Renal pelvis (tissue), 12 donors: ENCODE measurements around the gene AAMDC. TPM values are rescaled to one million over a fixed set of nuclear protein-coding genes. Genes with fewer than 3 reads are reported as not detected.

ENCODE experiments used
- DNase-seq: peaks from one replicate; pipeline ENCODE4 v3.0.0-alpha.2; 2013
- long read RNA-seq, 16 experiments: transcript quantifications; one replicate each; lab custom pipeline, GENCODE V29; 2026
- polyA plus RNA-seq, 3 donors: library from polyadenylated mRNA; unstranded; fragments of 120-200 nt; gene quantifications; one replicate each; pipeline ENCODE4 v1.2.1, GENCODE V29; 2013; ENCODE audit not compliant: insufficient read length in 3 of 3

AAMDC gene
- polyA plus RNA-seq = 10 to 100 TPM; 47.1 to 54.6 (median 47.9) TPM
- long read RNA-seq, donor 1, transcript AAMDC-202 (4 exons, 531 nt) = major isoform, 14 of 42 reads
- long read RNA-seq, donor 1, transcript AAMDC-206 (5 exons, 579 nt) = minor isoform, 12 of 42 reads
- long read RNA-seq, donor 1, partial matches to known transcripts = 15 of 42 reads
- long read RNA-seq, donor 1, other reads (novel, unspliced or antisense) = 0 of 42 reads
- long read RNA-seq, donor 2, transcript AAMDC-202 (4 exons, 531 nt) = major isoform, 10 of 34 reads
- long read RNA-seq, donor 2, transcript AAMDC-206 (5 exons, 579 nt) = minor isoform, 7 of 34 reads
- long read RNA-seq, donor 2, partial matches to known transcripts = 14 of 34 reads
- long read RNA-seq, donor 2, other reads (novel, unspliced or antisense) = 0 of 34 reads
- long read RNA-seq, donor 3, transcript AAMDC-202 (4 exons, 531 nt) = major isoform, 12 of 24 reads
- long read RNA-seq, donor 3, transcript AAMDC-206 (5 exons, 579 nt) = minor isoform, 5 of 24 reads
- long read RNA-seq, donor 3, partial matches to known transcripts = 7 of 24 reads
- long read RNA-seq, donor 3, other reads (novel, unspliced or antisense) = 0 of 24 reads
- long read RNA-seq, donor 4, transcript AAMDC-202 (4 exons, 531 nt) = major isoform, 23 of 55 reads
- long read RNA-seq, donor 4, transcript AAMDC-206 (5 exons, 579 nt) = minor isoform, 17 of 55 reads
- long read RNA-seq, donor 4, partial matches to known transcripts = 15 of 55 reads
- long read RNA-seq, donor 4, other reads (novel, unspliced or antisense) = 0 of 55 reads
- long read RNA-seq, donor 5, transcript AAMDC-206 (5 exons, 579 nt) = minor isoform, 5 of 11 reads
- long read RNA-seq, donor 5, transcript AAMDC-202 (4 exons, 531 nt) = major isoform, 6 of 11 reads
- long read RNA-seq, donor 5, partial matches to known transcripts = 0 of 11 reads
- long read RNA-seq, donor 5, other reads (novel, unspliced or antisense) = 0 of 11 reads
- long read RNA-seq, donor 6, transcript AAMDC-206 (5 exons, 579 nt) = minor isoform, 5 of 32 reads
- long read RNA-seq, donor 6, transcript AAMDC-202 (4 exons, 531 nt) = major isoform, 21 of 32 reads
- long read RNA-seq, donor 6, partial matches to known transcripts = 6 of 32 reads
- long read RNA-seq, donor 6, other reads (novel, unspliced or antisense) = 0 of 32 reads
- long read RNA-seq, donor 7, transcript AAMDC-206 (5 exons, 579 nt) = minor isoform, 8 of 56 reads
- long read RNA-seq, donor 7, transcript AAMDC-202 (4 exons, 531 nt) = major isoform, 14 of 56 reads
- long read RNA-seq, donor 7, partial matches to known transcripts = 34 of 56 reads
- long read RNA-seq, donor 7, other reads (novel, unspliced or antisense) = 0 of 56 reads
- long read RNA-seq, donor 8, transcript AAMDC-202 (4 exons, 531 nt) = major isoform, 11 of 16 reads
- long read RNA-seq, donor 8, partial matches to known transcripts = 0 of 16 reads
- long read RNA-seq, donor 8, other reads (novel, unspliced or antisense) = 0 of 16 reads
- long read RNA-seq, donor 9, transcript AAMDC-202 (4 exons, 531 nt) = major isoform, 29 of 56 reads
- long read RNA-seq, donor 9, transcript AAMDC-206 (5 exons, 579 nt) = minor isoform, 12 of 56 reads
- long read RNA-seq, donor 9, partial matches to known transcripts = 12 of 56 reads
- long read RNA-seq, donor 9, other reads (novel, unspliced or antisense) = 0 of 56 reads
- long read RNA-seq, donor 10, transcript AAMDC-202 (4 exons, 531 nt) = major isoform, 17 of 36 reads
- long read RNA-seq, donor 10, transcript AAMDC-206 (5 exons, 579 nt) = minor isoform, 11 of 36 reads
- long read RNA-seq, donor 10, partial matches to known transcripts = 8 of 36 reads
- long read RNA-seq, donor 10, other reads (novel, unspliced or antisense) = 0 of 36 reads
- long read RNA-seq, donor 11, transcript AAMDC-202 (4 exons, 531 nt) = major isoform, 8 of 11 reads
- long read RNA-seq, donor 11, partial matches to known transcripts = 0 of 11 reads
- long read RNA-seq, donor 11, other reads (novel, unspliced or antisense) = 0 of 11 reads
- long read RNA-seq, donor 12, transcript AAMDC-206 (5 exons, 579 nt) = minor isoform, 15 of 71 reads
- long read RNA-seq, donor 12, transcript AAMDC-202 (4 exons, 531 nt) = major isoform, 24 of 71 reads
- long read RNA-seq, donor 12, partial matches to known transcripts = 32 of 71 reads
- long read RNA-seq, donor 12, other reads (novel, unspliced or antisense) = 0 of 71 reads
- long read RNA-seq, donor 13, transcript AAMDC-206 (5 exons, 579 nt) = minor isoform, 10 of 38 reads
- long read RNA-seq, donor 13, transcript AAMDC-202 (4 exons, 531 nt) = major isoform, 12 of 38 reads
- long read RNA-seq, donor 13, partial matches to known transcripts = 6 of 38 reads
- long read RNA-seq, donor 13, other reads (novel, unspliced or antisense) = 9 of 38 reads
- long read RNA-seq, donor 14 = 0 reads
- long read RNA-seq, donor 15, transcript AAMDC-206 (5 exons, 579 nt) = major isoform, 24 of 81 reads
- long read RNA-seq, donor 15, transcript AAMDC-202 (4 exons, 531 nt) = minor isoform, 20 of 81 reads
- long read RNA-seq, donor 15, partial matches to known transcripts = 37 of 81 reads
- long read RNA-seq, donor 15, other reads (novel, unspliced or antisense) = 0 of 81 reads
- long read RNA-seq, donor 16, transcript AAMDC-202 (4 exons, 531 nt) = major isoform, 20 of 42 reads
- long read RNA-seq, donor 16, transcript AAMDC-206 (5 exons, 579 nt) = minor isoform, 11 of 42 reads
- long read RNA-seq, donor 16, partial matches to known transcripts = 10 of 42 reads
- long read RNA-seq, donor 16, other reads (novel, unspliced or antisense) = 0 of 42 reads

DNA sequence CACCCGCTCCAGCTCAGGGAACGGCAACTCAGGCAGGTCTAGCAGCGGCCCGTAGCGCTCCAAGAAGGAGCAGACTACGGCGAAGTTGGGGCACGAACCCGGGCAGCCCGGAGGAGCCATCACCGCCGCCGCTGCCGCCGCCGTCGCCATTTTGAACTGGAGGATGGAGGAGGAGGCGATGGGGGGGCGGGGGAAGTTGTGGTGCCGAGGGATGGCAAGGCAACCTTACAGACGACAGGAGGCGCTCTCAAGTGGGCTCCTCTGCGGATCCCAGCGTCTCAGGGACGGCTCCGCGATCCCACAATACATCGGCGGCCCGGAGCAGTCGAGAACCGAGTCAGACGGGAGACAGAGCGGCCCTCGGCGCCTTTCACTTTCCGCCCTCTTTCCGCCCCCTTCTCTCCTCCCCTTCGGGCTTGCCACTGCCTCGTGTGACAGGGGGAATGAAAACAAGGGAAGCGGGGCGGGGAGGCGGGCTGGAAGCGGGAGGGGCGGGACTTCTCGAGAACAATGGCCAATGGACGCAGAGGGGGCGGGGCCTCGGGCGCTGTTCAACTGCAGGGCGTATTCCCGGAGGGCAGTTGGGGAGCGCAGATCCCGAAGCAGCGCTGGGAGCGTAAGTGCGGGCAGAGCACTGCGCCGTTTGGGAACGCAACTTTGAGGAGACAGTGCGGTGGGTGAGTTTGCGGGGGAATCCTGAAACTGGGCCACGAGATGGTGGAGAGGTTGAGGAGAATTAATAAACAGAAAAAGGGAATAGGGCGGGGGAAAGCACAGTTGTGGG lies at the start of gene AAMDC, which contains the start of gene RSF1:
Gene AAMDC (plus strand): TSS at position 580 of the 784 bp plus-strand sequence. CDS start 21,353 bp downstream, outside the sequence.
Gene RSF1 (minus strand): TSS at position 158 of the 784 bp plus-strand sequence. CDS start 8 bp downstream, at position 150.
- peak; percentile 99 for DNase-seq

DNA sequence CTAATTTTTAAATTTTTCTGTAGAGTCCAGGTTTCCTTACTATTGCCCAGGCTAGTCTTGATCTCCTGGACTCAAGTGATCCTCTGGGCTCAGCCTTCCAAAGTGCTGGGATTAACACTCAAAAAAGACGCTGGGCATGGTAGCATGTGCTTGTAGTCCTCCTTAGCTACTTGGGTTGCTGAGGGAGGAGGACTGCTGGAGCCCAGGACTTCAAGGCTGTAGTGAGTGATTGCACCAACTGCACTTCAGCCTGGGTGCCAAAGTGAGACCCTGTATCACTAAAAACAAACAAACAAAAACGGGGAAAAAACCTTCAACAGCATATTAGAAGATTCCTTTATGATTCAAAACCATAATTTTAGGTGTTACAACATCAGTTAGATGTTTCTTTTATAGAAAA lies 45.0 kb upstream of the AAMDC start:
- DNase-seq = no peak

DNA sequence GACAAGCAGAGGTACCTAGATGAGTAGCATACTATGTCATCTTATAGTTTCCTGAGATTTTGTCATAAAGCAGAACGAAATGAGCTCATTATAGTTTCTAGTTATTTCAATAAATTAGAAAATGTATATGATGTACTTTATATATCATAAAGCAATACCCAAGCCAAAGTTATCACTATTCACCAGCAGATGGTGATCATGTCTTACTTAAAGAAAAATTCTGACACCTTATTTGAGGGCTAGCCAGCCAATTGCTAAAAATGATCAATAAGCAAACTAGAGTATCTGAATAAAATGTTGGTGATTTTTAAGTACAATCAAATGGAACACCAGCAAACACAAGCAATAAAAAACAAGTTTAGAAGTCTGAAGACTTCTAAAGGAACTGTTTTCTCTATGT lies 44.5 kb upstream of the AAMDC start:
- no peak for DNase-seq

DNA sequence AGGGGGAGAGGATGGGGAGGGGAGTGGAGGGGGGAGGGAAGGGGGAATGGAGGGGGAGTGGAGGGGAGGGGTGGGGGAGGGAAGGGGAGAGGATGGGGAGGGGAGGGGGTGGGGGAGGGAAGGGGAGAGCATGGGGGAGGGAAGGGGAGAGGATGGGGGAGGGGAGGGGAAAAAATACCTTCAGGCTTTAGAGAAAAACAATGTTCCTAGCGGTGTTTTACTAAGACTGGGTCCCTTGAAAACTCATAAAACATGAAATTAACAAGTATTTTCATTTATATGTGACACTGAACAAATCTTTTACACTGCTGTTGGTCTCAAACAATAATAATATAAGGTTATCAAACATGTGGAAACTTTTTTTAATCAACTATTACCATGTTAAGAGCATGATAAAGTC lies 42.8 kb upstream of the AAMDC start:
- no peak for DNase-seq

DNA sequence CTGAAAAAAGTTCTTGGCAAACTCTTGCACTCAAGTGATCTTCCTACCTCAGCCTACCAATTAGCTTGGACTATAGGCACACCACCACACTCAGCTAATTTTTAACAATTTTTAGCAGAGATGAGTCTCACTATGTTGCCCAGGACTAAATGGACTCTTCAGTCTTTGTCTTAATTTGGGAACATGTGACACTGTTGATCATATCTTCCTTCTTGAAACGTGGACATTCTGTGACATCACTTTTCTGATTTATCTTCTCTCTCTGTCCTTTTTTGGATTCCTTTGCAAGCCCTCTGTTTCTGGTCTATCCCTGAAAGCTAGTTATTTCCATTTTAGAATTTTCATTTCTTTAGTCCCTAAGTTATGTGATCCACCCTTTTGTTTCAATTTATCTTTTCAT lies 42.4 kb upstream of the AAMDC start:
- DNase-seq = no peak

DNA sequence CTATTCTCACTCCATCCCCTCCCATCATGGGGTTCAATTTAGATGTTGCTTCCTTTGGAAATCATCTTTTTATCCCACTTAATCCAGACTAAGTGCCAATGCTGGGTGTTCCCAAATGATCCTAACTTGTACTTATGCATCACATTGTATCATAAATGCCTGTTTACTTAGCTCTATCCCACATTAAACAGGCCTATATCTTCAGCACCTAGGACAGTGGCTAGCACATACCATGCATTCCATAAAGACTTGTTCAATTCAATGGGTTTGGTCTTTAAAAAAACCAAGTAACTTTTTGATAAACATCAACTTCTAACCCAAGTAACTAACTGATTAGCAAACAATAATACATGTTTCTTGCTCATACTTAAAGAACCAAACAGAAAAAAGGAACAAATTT lies 41.0 kb upstream of the AAMDC start:
- DNase-seq = peak; percentile 17

DNA sequence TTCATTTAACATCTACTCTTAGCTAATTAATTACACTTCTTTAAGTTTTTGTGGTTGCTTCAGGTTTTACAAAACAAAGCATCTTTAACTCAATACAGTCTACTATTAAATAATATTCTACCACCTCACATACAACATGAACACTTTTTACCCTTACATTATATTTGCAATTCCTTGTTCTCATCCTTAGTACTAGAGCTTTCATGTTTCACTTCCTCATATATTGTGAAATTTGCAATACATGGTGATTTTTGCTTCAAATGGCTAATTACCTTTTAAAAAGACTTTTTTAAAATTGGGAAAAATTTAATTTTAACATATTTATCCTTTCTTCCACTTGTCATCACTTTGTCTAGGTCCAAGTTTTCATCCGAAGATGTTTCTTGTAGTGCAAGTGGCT lies 37.9 kb upstream of the AAMDC start:
- DNase-seq = no peak

DNA sequence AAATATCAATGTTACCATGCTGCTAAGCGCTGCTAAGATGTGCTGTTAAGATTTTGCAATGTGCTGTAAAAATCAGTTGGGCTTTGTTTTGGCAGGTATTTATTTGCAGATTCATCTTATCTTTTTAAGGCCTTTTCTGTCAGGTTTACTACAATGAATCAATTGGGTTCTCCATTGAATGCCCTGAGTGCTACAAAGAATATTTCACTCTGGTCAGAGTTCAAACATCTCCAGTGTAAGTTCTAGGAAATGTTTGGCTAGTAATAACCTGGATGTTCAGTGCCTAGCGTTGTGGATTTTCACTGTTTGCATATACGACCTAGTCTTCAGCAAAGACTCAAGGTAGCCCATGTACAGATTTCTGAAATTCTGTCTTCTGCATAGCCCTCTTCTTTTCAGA lies 36.4 kb upstream of the AAMDC start:
- DNase-seq = no peak

DNA sequence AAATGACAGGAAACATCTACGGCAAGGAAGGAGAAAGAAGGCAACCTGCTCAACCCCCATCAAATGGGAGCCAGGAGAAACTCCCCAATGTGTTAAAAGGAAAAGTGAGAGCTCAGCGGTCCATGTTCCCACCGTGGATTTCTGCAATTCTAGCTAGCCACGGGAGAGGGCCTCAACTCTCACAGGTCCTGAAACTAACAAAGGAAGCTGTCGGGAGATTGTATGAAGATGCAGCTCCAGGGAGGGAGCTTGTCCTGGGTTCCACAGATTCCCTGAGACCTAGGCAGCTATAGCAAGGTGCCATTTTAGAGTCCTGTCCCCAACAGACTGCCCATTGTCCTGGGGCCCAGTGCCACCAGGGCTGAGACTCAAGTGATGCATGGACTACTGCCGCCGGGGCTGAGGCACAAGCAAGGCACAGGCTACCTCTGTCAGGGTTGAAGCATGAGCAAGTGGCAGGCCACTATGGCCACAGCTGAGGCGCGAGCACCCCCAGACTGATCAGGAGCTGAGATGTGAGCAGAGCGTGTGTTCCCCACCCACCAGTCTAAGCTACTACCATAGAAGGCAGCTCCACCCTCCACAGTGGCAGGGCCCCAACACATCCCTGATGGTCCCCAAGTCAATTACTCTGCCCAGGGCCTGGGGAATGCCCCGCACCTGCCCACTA lies 31.7 kb upstream of the AAMDC start:
- no peak for DNase-seq

DNA sequence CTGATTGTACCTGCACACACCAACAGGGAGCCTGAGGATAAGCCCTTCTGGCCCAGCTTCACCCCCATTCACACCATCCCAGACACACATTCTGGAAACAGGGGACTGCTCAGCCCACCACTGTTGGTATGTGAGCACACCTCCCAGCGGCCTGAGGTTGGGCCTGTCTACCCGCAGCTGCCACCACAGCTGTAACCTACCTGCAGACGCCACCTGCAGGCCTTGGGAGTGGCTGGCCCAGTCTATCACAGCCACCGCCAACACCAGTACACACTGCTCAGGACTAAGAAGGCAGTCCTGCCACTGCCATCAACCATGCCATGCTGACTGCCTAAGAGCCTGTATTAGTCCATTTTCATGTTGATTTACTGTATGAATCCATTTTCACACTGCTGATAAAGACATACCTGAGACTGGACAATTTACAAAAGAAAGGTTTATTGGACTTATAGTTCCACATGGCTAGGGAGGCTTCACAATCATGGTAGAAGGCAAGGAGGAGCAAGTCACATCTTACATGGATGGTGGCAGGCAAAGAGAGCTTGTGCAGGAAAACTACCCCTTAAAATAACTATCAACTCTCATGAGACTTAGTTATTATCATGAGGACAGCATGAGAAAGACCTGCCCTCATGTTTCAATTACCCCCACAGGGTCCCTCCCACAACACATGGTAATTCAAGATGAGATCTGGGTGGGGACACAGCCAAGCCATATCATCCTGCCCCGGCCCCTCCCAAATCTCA lies 31.0 kb upstream of the AAMDC start:
- DNase-seq = no peak

DNA sequence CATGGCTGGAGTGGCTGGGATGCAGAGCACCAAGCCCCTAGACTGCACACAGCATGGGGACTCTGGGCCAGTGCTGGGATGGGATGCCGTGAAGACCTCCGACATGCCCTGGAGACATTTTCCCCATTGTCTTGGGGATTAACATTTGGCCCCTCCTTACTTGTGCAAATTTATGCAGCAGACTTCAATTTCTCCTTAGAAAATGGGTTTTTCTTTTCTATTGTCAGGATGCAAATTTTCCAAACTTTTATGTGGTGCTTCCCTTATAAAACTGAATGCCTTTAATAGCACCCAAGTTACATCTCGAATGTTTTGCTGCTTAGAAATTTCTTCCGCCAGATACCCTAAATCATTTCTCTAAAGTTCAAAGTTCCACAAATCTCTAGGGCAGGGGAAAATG lies 29.6 kb upstream of the AAMDC start:
- no peak for DNase-seq

DNA sequence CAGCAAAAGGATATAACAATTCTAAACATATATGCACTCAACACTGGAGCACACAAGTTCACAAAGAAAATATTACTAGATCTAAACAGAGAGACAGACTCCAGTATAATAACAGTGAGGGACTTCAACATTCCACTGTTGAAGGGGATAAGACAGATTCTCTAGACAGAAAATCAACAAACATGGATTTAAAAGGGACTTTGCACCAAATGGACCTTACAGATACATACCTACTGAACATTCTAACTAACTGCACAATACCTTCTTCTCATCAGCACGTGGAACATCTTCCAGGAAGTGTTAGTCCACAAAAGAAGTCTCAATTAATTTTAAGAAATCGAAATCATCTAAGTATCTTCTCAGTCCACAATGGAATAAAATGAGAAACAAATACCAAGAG lies 27.0 kb upstream of the AAMDC start:
- DNase-seq = no peak

DNA sequence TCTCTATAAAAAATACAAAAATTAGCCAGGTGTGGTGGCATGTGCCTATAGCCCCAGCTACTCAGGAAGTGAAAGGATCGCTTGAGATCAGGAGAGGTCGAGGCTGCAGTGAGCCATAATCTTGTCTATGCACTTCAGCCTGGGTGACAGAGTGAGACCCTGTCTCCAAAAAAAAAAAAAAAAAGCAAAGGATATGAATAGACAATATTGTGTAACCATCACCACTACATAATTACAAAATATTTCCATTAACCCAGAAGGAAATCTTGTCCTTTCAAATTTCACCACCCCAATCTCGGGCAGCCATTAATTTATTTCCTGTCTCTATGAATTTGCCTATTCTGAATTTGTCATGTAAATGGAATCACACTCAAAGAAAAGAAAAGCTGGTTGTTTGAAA lies 21.6 kb upstream of the AAMDC start:
- no peak for DNase-seq

DNA sequence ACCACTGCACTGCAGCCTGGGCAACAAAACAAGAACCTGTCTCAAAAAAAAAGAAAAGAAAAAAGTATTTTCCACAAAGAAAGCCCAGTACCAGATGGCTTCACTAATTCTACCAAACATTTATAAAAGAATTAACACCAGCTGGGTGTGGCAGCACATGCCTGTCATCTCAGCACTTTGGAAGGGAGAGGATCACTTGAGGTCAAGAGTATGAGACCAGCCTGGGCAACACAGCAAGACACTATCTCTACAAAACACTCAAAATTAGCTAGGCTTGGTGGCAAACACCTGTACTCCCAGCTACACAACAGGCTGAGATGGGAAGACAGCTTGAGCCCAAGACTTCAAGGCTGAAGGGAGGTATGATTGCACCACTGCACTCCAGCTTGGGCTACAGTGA lies 20.5 kb upstream of the AAMDC start:
- no peak for DNase-seq

DNA sequence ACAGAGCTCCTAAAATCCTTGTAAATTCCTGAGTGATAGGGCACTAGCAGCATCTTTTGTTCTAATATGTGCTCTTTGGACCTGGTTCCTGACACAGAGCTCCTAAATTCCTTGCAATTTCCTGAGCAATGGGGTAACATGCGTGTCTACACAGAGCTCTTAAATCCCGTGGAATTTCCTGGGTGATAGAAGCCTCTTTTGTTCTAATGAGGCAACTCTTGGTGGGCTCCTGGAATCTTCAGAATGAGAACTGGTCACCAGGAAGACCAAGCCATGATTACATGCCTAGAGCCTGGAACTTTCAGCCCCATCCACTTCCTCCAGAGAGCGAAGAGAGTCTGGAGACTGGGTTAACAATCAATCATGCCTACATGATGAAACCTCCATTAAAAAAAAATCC lies 19.5 kb upstream of the AAMDC start:
- DNase-seq = no peak

DNA sequence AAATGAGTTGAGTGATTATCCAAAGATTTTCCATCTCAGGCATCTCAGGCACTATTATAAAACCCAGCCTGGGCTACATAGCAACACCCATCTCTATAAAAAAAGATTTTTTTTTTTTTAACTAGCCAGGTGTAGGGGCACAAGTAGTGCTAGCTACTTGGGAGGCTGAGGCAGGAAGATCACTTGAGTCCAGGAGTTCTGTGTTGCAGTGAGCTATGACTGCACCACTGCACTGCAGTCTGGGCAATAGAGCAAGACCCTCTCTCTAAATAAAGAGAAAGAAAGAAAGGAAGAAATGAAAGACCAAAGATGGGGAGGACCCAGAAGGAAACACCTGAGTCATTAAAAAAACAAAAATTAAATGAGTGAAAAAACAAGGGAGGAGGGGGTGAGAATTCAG lies 14.5 kb upstream of the AAMDC start:
- no peak for DNase-seq
